ENCODE data around the gene CGNL1.
A peak's percentile ranks its signal among the peaks of the same experiment; 100 is the strongest.

CGNL1 gene

DNA sequence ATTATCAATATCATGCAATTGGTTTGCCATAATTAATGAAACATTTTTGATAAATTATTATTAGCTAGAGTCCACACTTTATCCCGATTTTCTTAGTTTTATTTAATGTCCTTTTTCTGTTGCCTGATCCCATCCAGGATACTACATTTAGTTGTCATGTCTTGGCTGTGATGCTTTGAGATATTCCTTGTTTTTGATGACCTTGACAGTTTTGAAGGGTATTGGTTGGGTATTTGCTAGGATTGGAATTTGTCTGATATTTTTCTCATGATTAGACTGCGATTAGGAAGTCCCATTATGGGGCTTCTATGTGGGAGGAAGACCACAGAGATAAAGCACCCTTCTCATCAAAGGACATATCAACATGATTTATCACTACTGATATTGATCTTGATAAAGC, 43.0 kb downstream of the CGNL1 start:
- Histone ChIP-seq H3K27me3 (ENCODE audit: insufficient read depth, low read length, poor library complexity, severe bottlenecking) (no peaks in the 10 kb centered on the region), H3K4me2 (ENCODE audit: low read depth, low read length, poor library complexity, severe bottlenecking) (no peak overlapping the region), H4K20me1 (ENCODE audit: insufficient read depth, low read length, poor library complexity, severe bottlenecking) (no peaks in the 10 kb centered on the region), H3K9me3 (ENCODE audit: insufficient read depth, low read depth, low read length) (no peaks in the 10 kb centered on the region), H3K36me3 (ENCODE audit: insufficient read depth, low read length) (no peaks in the 10 kb centered on the region), H3F3A (ENCODE audit: low read depth) (no peaks in the 10 kb centered on the region), H3K9me2 (replicated peaks; ENCODE audit: low read depth, low read length) (no peaks in the 10 kb centered on the region), H3K79me2 (ENCODE audit: insufficient read depth, low read length) (no peaks in the 10 kb centered on the region), H3K4me3 (ENCODE audit: low read length, poor library complexity, severe bottlenecking) (no peak overlapping the region), H3K4me1 (ENCODE audit: insufficient read depth, low read length, poor library complexity, severe bottlenecking) (peaks cover 23% of the 10 kb centered on the region), H3K9ac (ENCODE audit: low read depth, low read length, poor library complexity, severe bottlenecking) (no peak overlapping the region), H2AFZ (ENCODE audit: low read length) (no peak overlapping the region)
- TF ChIP-seq EZH2phosphoT487 (IDR thresholded peaks at IDR 0.05; ENCODE audit: borderline replicate concordance) = no peak
- TF ChIP-seq, protein P1, sequence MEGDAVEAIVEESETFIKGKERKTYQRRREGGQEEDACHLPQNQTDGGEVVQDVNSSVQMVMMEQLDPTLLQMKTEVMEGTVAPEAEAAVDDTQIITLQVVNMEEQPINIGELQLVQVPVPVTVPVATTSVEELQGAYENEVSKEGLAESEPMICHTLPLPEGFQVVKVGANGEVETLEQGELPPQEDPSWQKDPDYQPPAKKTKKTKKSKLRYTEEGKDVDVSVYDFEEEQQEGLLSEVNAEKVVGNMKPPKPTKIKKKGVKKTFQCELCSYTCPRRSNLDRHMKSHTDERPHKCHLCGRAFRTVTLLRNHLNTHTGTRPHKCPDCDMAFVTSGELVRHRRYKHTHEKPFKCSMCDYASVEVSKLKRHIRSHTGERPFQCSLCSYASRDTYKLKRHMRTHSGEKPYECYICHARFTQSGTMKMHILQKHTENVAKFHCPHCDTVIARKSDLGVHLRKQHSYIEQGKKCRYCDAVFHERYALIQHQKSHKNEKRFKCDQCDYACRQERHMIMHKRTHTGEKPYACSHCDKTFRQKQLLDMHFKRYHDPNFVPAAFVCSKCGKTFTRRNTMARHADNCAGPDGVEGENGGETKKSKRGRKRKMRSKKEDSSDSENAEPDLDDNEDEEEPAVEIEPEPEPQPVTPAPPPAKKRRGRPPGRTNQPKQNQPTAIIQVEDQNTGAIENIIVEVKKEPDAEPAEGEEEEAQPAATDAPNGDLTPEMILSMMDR (conservative IDR thresholded peaks at IDR 0.05; ENCODE audit: low read length) = no peak

DNA sequence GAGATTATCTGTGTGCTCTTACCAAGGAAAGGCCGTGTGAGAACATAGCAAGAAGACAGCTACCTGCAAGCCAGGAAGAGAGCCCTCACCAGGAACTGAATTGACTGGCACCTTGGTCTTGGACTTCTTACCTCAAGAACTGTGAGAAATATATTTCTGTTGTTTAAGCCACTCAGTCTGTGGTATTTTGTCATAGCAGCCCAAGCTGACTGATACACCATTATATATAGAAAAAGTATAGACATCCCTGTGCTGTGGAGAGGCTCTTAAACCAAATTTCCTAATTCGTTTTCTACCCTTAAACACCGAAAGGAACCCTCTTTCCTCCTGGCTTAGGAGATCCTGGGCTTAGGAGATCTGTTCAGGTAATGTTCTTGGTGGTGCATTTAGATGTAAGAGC, 44.8 kb downstream of the CGNL1 start:
- H3K79me2 ChIP-seq (ENCODE audit: insufficient read depth, low read length) = no peaks in the 10 kb centered on the region
- H3K9me2 ChIP-seq (replicated peaks; ENCODE audit: low read depth, low read length) = no peaks in the 10 kb centered on the region
- peaks cover 23% of the 10 kb centered on the region for H3K4me1 ChIP-seq (ENCODE audit: insufficient read depth, low read length, poor library complexity, severe bottlenecking)
- H2AFZ ChIP-seq (ENCODE audit: low read length) = peak overlapping the region; percentile 74; the same call in 1 of the 2 replicates
- H3K27me3 ChIP-seq (ENCODE audit: insufficient read depth, low read length, poor library complexity, severe bottlenecking) = no peaks in the 10 kb centered on the region
- H3K4me2 ChIP-seq (ENCODE audit: low read depth, low read length, poor library complexity, severe bottlenecking) = no peak overlapping the region
- H3F3A ChIP-seq (ENCODE audit: low read depth) = no peaks in the 10 kb centered on the region
- no peak for TF ChIP-seq EZH2phosphoT487 (IDR thresholded peaks at IDR 0.05; ENCODE audit: borderline replicate concordance)
- TF ChIP-seq, protein P1 (conservative IDR thresholded peaks at IDR 0.05; ENCODE audit: low read length) = no peak
- H3K36me3 ChIP-seq (ENCODE audit: insufficient read depth, low read length) = no peaks in the 10 kb centered on the region
- H3K4me3 ChIP-seq (ENCODE audit: low read length, poor library complexity, severe bottlenecking) = no peak overlapping the region
- H4K20me1 ChIP-seq (ENCODE audit: insufficient read depth, low read length, poor library complexity, severe bottlenecking) = no peaks in the 10 kb centered on the region
- H3K9ac ChIP-seq (ENCODE audit: low read depth, low read length, poor library complexity, severe bottlenecking) = no peak overlapping the region
- H3K9me3 ChIP-seq (ENCODE audit: insufficient read depth, low read depth, low read length) = no peaks in the 10 kb centered on the region

DNA sequence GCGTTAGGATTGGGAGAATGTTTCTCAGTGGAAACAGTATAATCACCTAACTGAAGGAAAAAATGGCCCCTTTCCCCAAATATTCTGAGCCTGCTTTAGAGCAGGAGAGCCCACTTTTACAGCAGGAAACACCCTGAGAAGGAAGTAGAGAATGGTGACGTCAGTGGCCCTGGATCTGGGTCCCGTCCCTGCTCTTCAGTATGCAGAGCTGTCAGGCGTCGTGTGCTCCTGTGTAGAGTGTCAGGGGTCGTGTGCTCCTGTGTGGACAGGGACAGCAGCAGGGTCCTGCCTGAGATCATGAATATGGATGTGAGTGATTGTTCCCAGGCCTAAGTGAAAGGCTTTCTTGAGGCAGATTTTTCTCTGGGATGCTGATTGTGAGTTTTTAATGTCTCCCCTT, 45.2 kb downstream of the CGNL1 start:
- H3K9me2 ChIP-seq (replicated peaks; ENCODE audit: low read depth, low read length) = no peaks in the 10 kb centered on the region
- TF ChIP-seq EZH2phosphoT487 (IDR thresholded peaks at IDR 0.05; ENCODE audit: borderline replicate concordance) = no peak
- TF ChIP-seq, protein P1 (conservative IDR thresholded peaks at IDR 0.05; ENCODE audit: low read length) = no peak
- H3K9me3 ChIP-seq (ENCODE audit: insufficient read depth, low read depth, low read length) = no peaks in the 10 kb centered on the region
- H3K4me3 ChIP-seq (ENCODE audit: low read length, poor library complexity, severe bottlenecking) = no peak overlapping the region
- H2AFZ ChIP-seq (ENCODE audit: low read length) = peak overlapping the region; percentile 74
- H3K36me3 ChIP-seq (ENCODE audit: insufficient read depth, low read length) = no peaks in the 10 kb centered on the region
- H3K4me1 ChIP-seq (ENCODE audit: insufficient read depth, low read length, poor library complexity, severe bottlenecking) = peaks cover 23% of the 10 kb centered on the region
- no peaks in the 10 kb centered on the region for H4K20me1 ChIP-seq (ENCODE audit: insufficient read depth, low read length, poor library complexity, severe bottlenecking)
- H3K27me3 ChIP-seq (ENCODE audit: insufficient read depth, low read length, poor library complexity, severe bottlenecking) = no peaks in the 10 kb centered on the region
- peak overlapping the region; percentile 60 for H3K4me2 ChIP-seq (ENCODE audit: low read depth, low read length, poor library complexity, severe bottlenecking)
- H3F3A ChIP-seq (ENCODE audit: low read depth) = no peaks in the 10 kb centered on the region
- H3K79me2 ChIP-seq (ENCODE audit: insufficient read depth, low read length) = no peaks in the 10 kb centered on the region
- H3K9ac ChIP-seq (ENCODE audit: low read depth, low read length, poor library complexity, severe bottlenecking) = peak overlapping the region; percentile 11

All from Loucy (cell line).